ENCODE data around the gene GYS1.
"Not testable (repeated sequence)": the region's sequence is repeated elsewhere in the genome, so short reads cannot be mapped to it uniquely, and the experiment has no call there.

Gene GYS1

DNA sequence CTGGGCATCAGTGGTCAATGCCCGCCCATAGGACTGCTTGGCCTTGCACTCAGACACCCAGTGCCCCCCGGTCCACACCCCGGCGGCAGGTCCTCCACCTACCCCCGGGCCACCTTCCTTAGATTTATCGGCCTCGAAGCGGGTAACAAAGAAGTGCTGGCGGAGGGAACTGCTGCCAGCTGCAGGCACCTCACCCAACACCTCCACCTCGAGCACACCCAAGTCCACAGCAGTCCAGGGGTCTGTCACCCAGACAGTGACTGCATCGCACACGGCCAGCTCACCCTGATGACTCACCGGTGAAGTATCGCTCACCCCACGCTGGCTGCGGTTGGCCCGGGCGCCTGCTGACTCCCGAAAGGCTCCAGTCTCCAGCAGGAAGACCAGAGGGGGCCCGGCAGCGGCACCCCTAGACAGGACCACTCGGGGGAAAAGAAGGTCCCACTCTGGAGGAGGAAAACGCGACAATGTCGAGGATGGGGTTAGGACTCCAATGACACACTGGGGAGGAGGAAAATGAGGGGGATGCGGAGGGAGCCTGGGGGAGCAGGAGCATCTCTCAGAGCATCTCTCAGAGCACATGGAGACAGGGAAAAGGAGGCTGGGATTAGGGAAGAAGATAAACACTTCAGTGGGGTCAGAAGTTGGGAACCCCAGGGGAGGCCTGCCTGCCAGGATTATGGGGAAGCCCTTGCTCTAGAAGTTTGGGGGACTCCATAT lies 45.6 kb upstream of the GYS1 start:
- not testable (repeated sequence) for H3K27me3 ChIP-seq (ENCODE audit: control insufficient read depth in 1 of 2, insufficient read depth in 1 of 2, low read length in 2 of 2)
- Histone ChIP-seq H3K14ac (ENCODE audit: low read length in 2 of 2) (peak overlapping the region in 1 of 2 experiments; percentile 20), H3K4me1 (ENCODE audit: control insufficient read depth, insufficient read depth, low read depth, low read length) (peaks cover 11% of the 10 kb centered on the region)

DNA sequence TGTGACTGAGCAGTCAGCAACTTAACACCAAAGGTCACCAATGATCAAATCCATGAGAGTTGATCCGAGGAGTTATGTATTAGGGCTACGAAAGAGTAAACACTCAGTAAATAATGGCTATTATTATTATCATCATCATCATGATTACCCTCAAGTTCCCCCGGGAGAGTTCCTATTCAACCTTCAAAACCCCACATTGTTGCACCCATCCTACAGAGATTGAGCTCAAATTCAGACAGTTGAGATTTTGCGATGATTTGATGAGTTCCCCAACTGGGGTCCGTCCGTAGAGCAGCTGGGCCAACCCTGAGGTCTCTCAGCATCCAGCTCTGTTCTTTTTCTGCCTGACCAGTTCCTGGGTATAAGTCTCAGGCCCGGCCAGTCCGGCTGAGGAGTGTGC lies 45.0 kb upstream of the GYS1 start:
- H2BK15ac ChIP-seq (ENCODE audit: low read depth, poor library complexity, severe bottlenecking); H3K27me3 ChIP-seq (ENCODE audit: control insufficient read depth in 1 of 2, insufficient read depth in 1 of 2, low read length in 2 of 2); H3K9me3 ChIP-seq (ENCODE audit: control insufficient read depth, low read length); H3K4me3 ChIP-seq (ENCODE audit: insufficient read depth in 1 of 2, low read depth in 1 of 2, low read length in 2 of 2); H3K27ac ChIP-seq (ENCODE audit: low read length, poor library complexity, severe bottlenecking); H4K8ac ChIP-seq (ENCODE audit: low read length); H3K23ac ChIP-seq (ENCODE audit: low read length in 2 of 2); H3K9ac ChIP-seq (ENCODE audit: low read length); H2BK120ac ChIP-seq (ENCODE audit: low read depth, low read length); H2BK12ac ChIP-seq (ENCODE audit: low read length in 2 of 2); H3K18ac ChIP-seq (ENCODE audit: low read depth in 1 of 2, low read length in 2 of 2); H4K91ac ChIP-seq (ENCODE audit: low read length); H2BK5ac ChIP-seq (ENCODE audit: low read depth, low read length, poor library complexity, severe bottlenecking); H2AFZ ChIP-seq (ENCODE audit: low read depth, low read length); H3K14ac ChIP-seq (ENCODE audit: low read length in 2 of 2); H2AK5ac ChIP-seq (ENCODE audit: low read length, severe bottlenecking); H3K36me3 ChIP-seq (ENCODE audit: control insufficient read depth in 1 of 2, insufficient read depth in 2 of 2, low read depth in 1 of 2, low read length in 2 of 2); H3K4ac ChIP-seq (ENCODE audit: low read depth in 1 of 2, low read length in 2 of 2); H3K79me1 ChIP-seq (replicated peaks; ENCODE audit: low read length, poor library complexity, severe bottlenecking); DNase-seq; H3K4me2 ChIP-seq (ENCODE audit: low read length, poor library complexity, severe bottlenecking): not testable (repeated sequence)
- peaks cover 11% of the 10 kb centered on the region for H3K4me1 ChIP-seq (ENCODE audit: control insufficient read depth, insufficient read depth, low read depth, low read length)
- 99% methylated on average over 4 of the region's 8 CpGs for WGBS

More for the DNA sequence above, 45.6 kb upstream of the GYS1 start:
- H2BK15ac ChIP-seq (ENCODE audit: low read depth, poor library complexity, severe bottlenecking); H2BK120ac ChIP-seq (ENCODE audit: low read depth, low read length); H3K9me3 ChIP-seq (ENCODE audit: control insufficient read depth, low read length); H3K27ac ChIP-seq (ENCODE audit: low read length, poor library complexity, severe bottlenecking); H2BK5ac ChIP-seq (ENCODE audit: low read depth, low read length, poor library complexity, severe bottlenecking); H4K8ac ChIP-seq (ENCODE audit: low read length); H3K79me1 ChIP-seq (replicated peaks; ENCODE audit: low read length, poor library complexity, severe bottlenecking); H2BK12ac ChIP-seq (ENCODE audit: low read length in 2 of 2); H3K36me3 ChIP-seq (ENCODE audit: control insufficient read depth in 1 of 2, insufficient read depth in 2 of 2, low read depth in 1 of 2, low read length in 2 of 2); H2AFZ ChIP-seq (ENCODE audit: low read depth, low read length); H3K4ac ChIP-seq (ENCODE audit: low read depth in 1 of 2, low read length in 2 of 2); H3K9ac ChIP-seq (ENCODE audit: low read length); H3K4me2 ChIP-seq (ENCODE audit: low read length, poor library complexity, severe bottlenecking); H3K4me3 ChIP-seq (ENCODE audit: insufficient read depth in 1 of 2, low read depth in 1 of 2, low read length in 2 of 2); H2AK5ac ChIP-seq (ENCODE audit: low read length, severe bottlenecking); H3K23ac ChIP-seq (ENCODE audit: low read length in 2 of 2); H4K91ac ChIP-seq (ENCODE audit: low read length): not testable (repeated sequence)
- 55% methylated on average over 26 of the region's 26 CpGs for WGBS
- peak; percentile 71 for DNase-seq
- H3K18ac ChIP-seq (ENCODE audit: low read depth in 1 of 2, low read length in 2 of 2), result peak overlapping the region in 1 of 2 experiments; percentile 34

DNA sequence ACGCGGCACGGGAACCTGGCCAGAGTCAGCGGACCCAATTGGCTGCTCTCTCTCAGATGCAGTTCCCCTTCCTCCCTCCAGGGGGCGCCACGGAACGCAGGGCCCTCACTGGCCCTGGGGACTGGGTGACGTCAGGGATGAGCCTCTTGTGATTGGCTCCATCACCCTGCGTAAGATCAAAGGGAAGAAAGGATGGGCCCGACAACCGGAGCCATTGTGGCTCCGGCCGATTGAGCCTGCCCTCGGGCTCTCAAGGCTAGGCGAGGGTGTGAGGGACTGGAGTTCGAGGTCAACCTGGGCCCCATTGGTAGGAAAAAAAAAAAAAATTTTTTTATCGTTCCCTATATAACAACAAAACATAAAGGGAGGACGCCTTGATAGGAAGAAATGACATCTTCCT lies 43.7 kb upstream of the GYS1 start, which contains the start of gene CGB1:
TSS of gene CGB1 (minus strand) at position 81 of the 400 bp plus-strand sequence. CDS start 184 bp downstream, outside the sequence.
- not testable (repeated sequence) for H2AFZ ChIP-seq (ENCODE audit: low read depth, low read length); H3K4ac ChIP-seq (ENCODE audit: low read depth in 1 of 2, low read length in 2 of 2); H3K79me1 ChIP-seq (replicated peaks; ENCODE audit: low read length, poor library complexity, severe bottlenecking); H3K27ac ChIP-seq (ENCODE audit: low read length, poor library complexity, severe bottlenecking); H3K4me1 ChIP-seq (ENCODE audit: control insufficient read depth, insufficient read depth, low read depth, low read length); H2BK120ac ChIP-seq (ENCODE audit: low read depth, low read length); H3K36me3 ChIP-seq (ENCODE audit: control insufficient read depth in 1 of 2, insufficient read depth in 2 of 2, low read depth in 1 of 2, low read length in 2 of 2); H3K9ac ChIP-seq (ENCODE audit: low read length); H3K14ac ChIP-seq (ENCODE audit: low read length in 2 of 2); H3K18ac ChIP-seq (ENCODE audit: low read depth in 1 of 2, low read length in 2 of 2); H4K8ac ChIP-seq (ENCODE audit: low read length); H3K4me3 ChIP-seq (ENCODE audit: insufficient read depth in 1 of 2, low read depth in 1 of 2, low read length in 2 of 2); H2BK5ac ChIP-seq (ENCODE audit: low read depth, low read length, poor library complexity, severe bottlenecking); H2BK12ac ChIP-seq (ENCODE audit: low read length in 2 of 2); H3K27me3 ChIP-seq (ENCODE audit: control insufficient read depth in 1 of 2, insufficient read depth in 1 of 2, low read length in 2 of 2); DNase-seq; H2BK15ac ChIP-seq (ENCODE audit: low read depth, poor library complexity, severe bottlenecking); H4K91ac ChIP-seq (ENCODE audit: low read length); H3K4me2 ChIP-seq (ENCODE audit: low read length, poor library complexity, severe bottlenecking); H3K23ac ChIP-seq (ENCODE audit: low read length in 2 of 2); H3K9me3 ChIP-seq (ENCODE audit: control insufficient read depth, low read length); H2AK5ac ChIP-seq (ENCODE audit: low read length, severe bottlenecking)
- WGBS, result 43% methylated on average over 10 of the region's 18 CpGs

DNA sequence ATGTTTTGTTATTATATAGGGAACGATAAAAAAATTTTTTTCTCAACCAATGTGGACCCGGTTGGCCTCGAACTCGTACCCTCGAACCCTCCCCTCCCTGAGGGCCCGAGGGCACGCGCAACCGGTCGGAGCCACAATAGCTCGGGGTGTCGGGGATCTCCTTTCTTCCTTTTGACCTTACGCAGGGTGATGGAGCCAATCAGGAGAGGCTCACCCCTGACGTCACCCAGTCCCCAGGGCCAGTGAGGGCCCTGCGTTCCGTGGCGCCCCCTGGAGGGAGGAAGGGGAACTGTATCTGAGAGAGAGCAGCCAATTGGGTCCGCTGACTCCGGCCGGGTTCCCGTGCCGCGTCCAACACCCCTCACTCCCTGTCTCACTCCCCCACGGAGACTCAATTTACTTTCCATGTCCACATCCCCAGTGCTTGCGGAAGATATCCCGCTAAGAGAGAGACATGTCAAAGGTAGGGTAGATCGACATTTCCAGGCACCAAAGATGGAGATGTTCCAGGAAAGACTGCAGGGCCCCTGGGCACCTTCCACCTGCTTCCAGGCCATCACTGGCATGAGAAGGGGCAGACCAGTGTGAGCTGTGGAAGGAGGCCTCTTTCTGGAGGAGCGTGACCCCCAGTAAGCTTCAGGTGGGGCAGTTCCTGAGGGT lies 38.7 kb upstream of the GYS1 start, which contains the start of gene CGB2:
TSS of gene CGB2 (plus strand) at position 249 of the 660 bp plus-strand sequence. CDS start at position 455, 206 bp downstream.
- not testable (repeated sequence) for H2BK15ac ChIP-seq (ENCODE audit: low read depth, poor library complexity, severe bottlenecking); H3K18ac ChIP-seq (ENCODE audit: low read depth in 1 of 2, low read length in 2 of 2); H3K23ac ChIP-seq (ENCODE audit: low read length in 2 of 2); H2AFZ ChIP-seq (ENCODE audit: low read depth, low read length); H4K91ac ChIP-seq (ENCODE audit: low read length); H2AK5ac ChIP-seq (ENCODE audit: low read length, severe bottlenecking); H3K4me1 ChIP-seq (ENCODE audit: control insufficient read depth, insufficient read depth, low read depth, low read length); H4K8ac ChIP-seq (ENCODE audit: low read length); DNase-seq; H3K79me1 ChIP-seq (replicated peaks; ENCODE audit: low read length, poor library complexity, severe bottlenecking); H2BK120ac ChIP-seq (ENCODE audit: low read depth, low read length); H3K27ac ChIP-seq (ENCODE audit: low read length, poor library complexity, severe bottlenecking); H2BK5ac ChIP-seq (ENCODE audit: low read depth, low read length, poor library complexity, severe bottlenecking); H3K9ac ChIP-seq (ENCODE audit: low read length); H3K4ac ChIP-seq (ENCODE audit: low read depth in 1 of 2, low read length in 2 of 2); H2BK12ac ChIP-seq (ENCODE audit: low read length in 2 of 2); H3K27me3 ChIP-seq (ENCODE audit: control insufficient read depth in 1 of 2, insufficient read depth in 1 of 2, low read length in 2 of 2); H3K36me3 ChIP-seq (ENCODE audit: control insufficient read depth in 1 of 2, insufficient read depth in 2 of 2, low read depth in 1 of 2, low read length in 2 of 2); H3K4me2 ChIP-seq (ENCODE audit: low read length, poor library complexity, severe bottlenecking); H3K14ac ChIP-seq (ENCODE audit: low read length in 2 of 2); H3K9me3 ChIP-seq (ENCODE audit: control insufficient read depth, low read length); H3K4me3 ChIP-seq (ENCODE audit: insufficient read depth in 1 of 2, low read depth in 1 of 2, low read length in 2 of 2)
- WGBS, result 75% methylated on average over 15 of the region's 28 CpGs

All from mesenchymal stem cell (in vitro differentiated cells and primary cell).